22Rv1 (cell line): ENCODE results near the gene PARK7.

Experiments used
- CTCF ChIP-seq: fragments of 450-650 bp; IDR thresholded peaks from 2 replicates; pipeline ENCODE4 v1.5.1; 2017; ENCODE audit warnings: mild to moderate bottlenecking
- ZFX ChIP-seq: fragments of 450-650 bp; IDR thresholded peaks from 2 replicates; pipeline ENCODE4 v1.6.1; 2017; ENCODE audit warnings: antibody characterized with exemption, borderline replicate concordance

- TF ChIP-seq ZFX = no peak
- no peak for TF ChIP-seq CTCF
Observed at GRCh38 chr1:8004803-8005573, 43.5 kb downstream of the PARK7 start.
